Fibroblast of peridontal ligament (primary cell): ENCODE measurements around the gene ASPSCR1.

Experiments used
- DNase-seq: peaks from one replicate; pipeline ENCODE4 v3.0.0-alpha.2; 2010; ENCODE audit errors: extremely low read depth

The ASPSCR1 gene

DNA sequence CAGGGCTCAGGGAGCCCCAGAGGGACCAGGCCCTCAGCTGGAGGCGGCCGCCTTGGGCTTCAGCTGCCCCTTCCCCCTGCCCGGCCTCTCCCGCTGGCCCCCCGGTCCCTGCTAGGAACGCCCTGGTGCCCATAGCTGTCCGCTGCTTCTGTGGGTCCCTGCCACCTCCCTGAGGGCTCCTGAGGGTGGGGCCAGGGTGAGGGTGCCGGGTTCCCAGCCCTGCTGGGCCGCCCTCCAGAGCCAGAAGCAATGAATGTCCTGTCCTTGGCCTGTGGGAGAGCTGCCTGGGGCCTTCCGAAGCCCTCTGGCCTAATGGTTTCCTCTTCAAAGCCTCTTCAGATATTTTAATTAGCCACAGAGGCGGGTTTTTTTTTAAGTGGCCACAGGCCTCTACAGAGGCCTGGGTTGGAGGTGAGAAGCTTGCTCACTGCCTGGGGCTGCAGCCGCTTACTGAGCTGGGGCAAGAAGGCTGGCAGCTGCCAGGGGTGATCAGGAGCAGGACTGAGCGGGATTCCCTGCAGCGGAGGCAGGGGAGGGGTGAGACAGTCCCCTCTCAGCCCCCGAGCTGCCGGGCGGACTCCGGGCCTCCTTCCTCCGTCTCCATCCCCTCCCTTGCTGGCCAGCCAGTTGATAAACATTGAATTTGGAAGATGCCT is 35.3 kb downstream of the ASPSCR1 start:
- DNase-seq: no peak

DNA sequence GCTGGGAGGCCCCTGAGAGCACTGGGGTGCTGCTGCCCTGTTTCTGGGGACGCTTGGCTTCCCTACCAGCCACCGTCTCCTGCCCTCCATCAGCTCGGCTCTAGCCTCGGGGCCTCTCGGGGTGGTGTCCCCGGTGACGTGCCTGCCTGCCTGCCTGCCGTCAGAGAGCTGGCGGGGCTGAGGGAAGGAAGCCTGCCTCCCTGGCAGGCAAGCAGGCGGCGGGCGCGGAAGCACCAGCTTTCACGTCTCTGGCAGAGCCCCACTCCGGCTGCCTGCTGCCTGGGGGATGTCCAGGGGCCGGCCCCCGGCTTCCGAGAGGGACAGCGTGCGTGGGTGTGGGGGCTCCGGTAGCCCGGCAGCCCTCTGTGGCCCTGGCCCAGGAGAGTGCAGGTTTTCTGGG is 35.9 kb downstream of the ASPSCR1 start:
- DNase-seq: no peak

DNA sequence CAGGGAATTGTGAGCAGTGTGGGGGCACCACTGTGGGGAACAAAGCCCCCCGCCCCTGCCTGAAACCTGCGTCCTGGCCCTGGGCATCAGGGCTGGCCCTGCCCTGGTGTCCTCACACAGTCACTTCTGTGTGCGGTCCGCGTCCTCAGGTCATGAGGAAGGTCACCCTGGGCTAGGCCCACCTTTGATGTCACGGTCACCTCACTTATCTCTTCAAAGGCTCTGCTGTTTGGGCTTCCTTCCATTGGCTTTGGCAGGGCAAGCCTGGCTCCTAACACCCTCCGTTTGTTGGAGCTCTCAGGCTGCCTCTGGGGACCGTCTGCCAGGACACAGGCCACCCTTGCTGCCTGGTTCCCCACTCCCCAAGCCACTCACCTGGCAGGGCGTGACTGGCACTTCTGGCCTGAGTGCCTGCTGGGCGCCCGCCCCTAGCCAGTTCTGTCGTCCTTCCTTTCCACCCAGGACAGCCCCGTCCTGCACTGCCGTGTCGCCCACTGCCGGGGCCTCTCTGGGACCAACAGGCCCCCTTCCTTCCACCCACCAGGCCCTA is 36.4 kb downstream of the ASPSCR1 start:
- no peak for DNase-seq

DNA sequence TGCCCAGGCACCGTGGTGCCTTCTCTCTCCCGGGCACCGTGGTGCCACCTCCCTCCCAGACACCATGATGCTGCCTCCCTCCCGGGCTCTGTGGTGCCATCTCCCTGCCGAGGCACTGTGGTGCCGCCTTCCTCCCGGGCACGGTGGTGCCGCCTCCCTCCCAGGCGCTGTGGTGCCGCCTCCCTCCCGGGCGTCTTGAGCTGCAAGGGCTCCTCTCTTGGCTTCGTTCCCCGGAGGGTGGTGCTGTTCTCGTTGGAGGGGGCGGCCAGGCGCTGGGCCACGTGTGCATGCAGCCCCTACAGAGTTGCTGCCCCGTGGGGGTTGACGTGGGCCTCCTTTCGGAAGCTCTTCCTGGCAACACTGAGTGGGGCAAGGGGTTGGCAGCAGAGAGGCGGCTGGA is 37.0 kb downstream of the ASPSCR1 start:
- DNase-seq: no peak

DNA sequence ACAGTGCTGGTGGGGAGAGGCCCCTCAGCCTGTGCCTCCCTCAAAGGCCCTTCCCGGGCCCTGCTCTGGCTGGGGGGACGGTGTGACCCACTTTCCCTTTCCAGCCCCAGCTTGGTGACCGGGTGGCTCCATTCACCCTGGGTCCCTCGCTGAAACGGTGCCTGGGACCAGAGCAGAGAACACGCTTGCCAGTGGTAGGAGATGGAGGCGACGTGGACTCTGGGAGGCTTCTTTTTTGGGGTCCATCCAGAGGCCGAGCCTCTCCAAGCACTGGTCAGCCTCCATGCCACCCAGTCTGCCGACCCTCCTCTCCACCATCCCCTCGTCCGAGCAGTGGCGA is 37.5 kb downstream of the ASPSCR1 start:
- no peak for DNase-seq

DNA sequence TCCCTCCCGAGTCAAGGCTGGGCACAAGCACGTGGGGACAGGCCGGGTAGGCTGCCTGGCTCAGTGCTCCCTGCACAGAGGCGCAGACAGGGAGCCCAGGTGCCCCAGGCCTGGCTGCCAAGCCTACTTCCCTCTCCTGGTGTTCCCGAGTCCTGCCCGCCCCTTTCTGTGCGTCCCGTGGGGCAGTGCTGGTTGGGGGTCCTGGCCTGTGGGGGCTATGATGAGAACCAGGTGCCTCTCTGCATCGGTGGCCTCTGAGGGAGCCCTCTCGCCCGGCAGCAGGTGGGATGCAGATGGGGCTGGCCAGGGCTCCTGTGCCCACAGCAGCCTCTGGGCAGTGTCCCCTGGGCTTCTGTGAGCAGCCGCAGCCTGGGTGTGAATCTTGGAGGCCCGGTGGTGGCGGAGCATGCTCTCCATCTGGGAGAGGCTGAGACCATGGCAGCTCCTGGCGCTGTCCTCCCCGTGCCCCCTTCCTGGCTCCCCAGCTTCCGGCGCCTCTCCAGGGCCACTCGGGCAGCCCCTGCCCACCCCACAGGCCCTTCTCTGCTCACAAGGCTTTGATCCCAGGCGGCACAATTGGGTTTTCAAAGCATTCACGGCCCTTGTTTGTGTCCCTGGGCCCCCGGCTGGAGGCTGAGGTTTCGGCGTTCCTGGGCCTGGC is 38.0 kb downstream of the ASPSCR1 start:
- DNase-seq: no peak

DNA sequence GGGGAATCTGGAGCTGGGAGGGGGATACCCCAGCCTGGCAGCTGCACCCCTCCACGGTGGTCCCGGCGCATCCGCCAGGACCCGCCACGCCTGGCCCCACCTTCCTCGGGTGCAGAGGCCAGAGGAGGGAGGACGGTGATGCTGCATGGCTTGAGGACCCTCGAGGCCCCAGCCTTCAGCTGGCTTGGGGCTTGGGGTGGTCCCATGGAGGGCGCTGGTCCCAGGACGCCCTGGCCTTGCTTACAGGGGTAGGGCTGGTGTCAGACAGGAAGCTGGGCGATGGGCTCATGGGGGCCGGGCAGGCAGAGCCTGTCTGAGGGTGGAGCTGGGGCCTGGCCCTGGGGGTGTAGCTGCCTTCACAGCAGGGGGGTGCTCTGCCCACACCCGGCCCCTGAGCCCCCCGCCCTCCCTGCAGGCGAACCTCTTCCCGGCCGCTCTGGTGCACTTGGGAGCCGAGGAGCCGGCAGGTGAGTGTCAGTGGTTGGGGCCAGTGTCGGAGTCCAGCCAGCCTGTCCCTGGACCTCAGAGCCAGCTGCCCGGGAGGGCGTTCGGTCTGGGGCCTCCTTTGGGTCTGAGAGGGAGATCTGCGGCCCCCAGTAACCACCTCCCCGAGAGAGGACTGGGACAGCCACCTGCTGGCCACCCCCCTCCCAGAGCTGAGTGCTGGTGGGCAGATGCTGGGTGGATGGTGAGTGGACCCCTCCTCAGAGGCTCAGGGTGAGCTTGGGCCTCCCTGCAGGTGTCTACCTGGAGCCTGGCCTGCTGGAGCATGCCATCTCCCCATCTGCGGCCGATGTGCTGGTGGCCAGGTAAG is 38.8 kb downstream of the ASPSCR1 start:
- no peak for DNase-seq

DNA sequence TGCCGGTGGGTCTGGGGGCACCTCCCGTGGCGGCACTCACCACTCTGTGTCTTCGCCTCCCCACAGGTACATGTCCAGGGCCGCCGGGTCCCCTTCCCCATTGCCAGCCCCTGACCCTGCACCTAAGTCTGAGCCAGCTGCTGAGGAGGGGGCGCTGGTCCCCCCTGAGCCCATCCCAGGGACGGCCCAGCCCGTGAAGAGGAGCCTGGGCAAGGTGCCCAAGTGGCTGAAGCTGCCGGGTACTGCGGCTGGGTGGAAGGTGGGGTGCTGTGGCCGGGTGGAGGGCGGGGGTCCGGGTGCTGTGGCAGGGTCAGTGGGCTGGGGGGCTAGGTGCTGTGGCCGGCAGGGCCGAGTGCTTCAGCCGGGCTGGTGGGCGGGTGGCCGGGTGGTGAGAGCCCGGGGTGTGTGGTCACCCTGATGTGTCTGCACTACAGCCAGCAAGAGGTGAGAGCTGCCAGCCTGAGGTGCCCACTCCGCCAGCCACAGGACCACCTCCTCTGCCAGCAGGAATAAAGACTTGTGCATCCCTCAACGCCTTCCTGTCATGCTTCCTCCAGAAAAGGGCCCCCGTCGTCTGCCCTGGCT is 39.5 kb downstream of the ASPSCR1 start:
- no peak for DNase-seq

DNA sequence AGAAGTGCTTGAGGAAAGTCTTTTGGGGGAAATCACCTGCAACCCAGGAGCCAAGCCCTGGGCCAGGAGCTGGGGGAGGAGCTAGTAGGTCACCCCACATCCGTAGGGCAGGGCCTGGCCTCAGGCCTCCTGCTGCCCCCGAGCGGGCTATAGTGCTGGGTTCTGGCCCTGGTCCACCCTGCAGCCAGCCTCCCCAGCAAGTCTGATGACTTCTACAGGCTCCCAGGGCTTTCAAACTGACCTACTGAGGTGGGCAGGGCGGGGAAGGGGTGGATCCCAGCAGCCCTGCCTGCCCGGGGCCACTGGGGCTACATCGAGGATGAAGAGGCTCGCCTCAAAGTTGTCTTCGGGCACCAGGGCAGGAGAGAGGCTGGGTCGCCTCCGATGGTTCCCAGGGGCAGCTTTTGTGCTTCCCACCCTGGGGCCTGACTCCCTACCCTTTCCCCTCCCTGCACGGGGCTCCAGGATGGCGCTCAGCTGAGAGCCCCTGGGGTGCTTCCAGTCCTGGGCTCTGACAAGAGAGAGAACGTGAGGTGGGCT is 40.3 kb downstream of the ASPSCR1 start:
- DNase-seq: no peak

DNA sequence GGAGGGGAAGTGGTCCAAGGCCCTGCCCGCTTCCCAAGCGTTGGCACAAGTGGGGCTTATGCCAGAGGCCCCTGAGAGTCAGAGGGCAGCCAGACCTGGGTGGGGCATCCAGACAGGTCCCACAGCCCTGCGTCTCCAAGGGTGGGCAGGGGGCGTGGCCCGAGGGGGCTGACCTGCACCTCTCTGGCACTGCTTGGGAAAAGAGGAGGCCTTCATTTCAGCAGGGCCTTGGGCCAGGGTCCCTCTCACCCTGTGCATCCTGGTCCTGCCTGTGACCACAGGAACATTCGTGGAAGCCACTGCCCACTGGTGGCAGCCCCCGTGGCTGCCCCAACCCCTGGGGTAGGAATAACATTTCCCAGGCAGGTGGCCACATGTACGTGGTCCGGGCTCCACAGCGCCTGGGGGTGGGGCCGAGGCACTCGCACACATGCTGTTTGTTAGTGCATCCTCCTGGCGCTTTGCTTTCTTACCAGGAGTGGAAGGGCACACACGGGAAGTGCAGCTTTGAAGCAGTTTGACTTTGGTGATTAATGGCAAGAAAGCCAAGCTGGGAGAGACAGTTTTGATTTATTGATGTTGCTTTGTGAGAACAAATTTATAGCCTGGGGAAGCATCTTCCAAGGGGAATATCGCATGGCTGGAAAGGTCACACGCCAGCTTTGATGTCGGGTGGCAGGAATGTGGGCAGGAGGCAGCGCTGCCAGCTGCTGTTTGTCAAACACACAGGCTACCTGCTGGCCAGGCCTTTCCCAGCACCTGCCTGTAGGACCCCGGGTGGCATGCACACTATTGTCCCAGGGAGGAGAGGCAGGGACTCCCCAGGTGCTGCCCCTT is 40.9 kb downstream of the ASPSCR1 start:
- no peak for DNase-seq

DNA sequence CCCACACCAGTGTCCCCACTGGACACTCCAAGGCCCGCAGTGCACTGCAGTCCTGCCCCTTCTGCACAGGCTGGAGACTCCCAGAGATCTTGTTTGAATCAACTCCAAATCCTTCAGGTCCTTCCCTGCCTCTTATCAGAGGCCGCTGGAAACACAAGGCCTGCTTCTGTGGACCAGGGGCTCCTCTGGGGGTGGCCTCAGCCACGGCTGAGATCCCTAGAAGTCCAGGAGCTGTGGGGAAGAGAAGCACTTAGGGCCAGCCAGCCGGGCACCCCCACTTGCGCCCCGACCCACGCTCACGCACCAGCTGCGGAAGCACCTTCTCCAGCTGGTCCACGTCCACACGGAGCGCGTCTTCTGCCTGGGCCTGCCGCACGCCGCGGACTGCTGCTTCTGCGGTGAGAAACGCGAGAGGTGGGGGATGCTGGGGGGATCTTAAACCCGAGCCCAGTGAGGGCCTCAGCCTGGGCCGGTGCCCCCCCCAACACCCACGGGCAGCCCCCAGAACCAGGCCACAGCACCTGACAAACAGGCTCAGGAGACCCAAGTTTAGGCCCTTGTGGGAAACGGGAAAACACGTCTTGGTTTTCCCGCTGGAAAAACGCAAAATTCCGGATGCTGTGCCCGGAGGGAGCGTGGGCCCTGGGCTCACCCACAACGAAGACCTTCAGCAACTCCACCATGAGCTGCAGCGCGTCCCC is 41.7 kb downstream of the ASPSCR1 start:
- no peak for DNase-seq

DNA sequence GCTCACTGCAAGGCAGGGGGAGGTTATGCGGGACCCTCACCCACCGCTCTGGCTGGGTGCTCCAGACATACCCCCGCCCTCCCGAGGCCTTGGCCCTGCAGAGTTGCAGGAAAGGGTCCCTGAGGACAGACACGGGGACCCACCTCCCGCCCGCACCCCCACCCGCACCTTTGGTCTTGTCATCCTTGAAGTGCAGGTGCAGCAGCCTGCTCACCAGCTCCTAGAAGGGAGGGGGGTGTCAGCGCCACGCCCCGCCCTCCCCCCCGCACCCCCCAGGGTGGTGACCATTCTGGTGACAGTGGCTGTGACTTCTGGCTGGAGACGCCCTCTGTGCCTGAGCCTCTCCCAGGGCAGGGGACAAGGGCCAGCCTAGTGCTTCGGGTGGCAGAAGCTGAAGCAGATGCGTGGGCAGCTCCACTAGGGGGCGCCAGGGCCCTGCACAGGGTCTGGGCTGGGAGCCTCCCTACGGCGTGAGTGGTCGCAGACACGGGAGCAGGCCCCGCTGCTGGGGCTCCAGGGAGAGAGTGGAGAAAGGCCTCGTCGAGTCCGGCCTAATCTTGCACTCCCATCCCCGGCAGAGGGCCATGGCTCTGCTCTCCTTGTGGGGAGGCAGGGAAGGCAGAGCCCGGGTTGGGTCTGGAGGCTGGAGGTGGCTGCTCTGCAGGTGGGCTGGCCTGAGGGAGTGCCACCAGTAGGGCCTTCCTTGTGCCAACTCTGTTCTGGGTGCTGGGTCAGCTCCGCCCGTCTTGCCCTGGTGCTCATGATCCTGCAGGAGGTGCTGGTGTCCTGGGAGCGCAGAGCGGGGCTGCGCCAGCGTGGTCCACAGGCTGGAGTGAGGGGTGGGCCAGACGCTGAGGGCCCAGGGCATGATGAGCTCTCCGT is 42.5 kb downstream of the ASPSCR1 start:
- DNase-seq: no peak

DNA sequence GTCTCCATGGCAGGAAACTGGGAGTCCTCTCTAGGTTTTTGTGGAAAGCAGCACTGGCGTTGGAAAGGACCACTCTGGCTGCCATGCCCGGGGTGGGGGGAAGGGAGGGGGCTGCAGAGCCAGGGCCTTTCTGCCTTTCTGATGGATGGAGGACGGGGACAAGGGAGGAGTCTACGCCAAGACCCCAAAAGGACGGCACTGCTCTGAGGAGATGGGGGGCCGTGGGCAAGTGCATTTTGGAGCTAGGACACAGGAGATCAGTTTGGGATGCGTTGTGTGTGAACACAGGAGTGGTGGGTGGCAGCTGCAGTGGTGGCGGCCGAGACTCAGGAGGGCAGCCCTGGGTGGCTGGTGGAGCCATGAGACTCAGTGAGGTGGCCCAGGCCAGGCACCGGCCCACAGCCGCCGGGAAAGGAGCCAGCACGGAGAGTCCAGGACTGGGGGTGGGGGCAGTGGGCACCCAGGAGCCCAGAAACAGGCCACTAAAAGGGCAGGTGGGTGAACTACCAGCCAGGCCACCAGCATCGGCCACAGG is 43.2 kb downstream of the ASPSCR1 start:
- no peak for DNase-seq

DNA sequence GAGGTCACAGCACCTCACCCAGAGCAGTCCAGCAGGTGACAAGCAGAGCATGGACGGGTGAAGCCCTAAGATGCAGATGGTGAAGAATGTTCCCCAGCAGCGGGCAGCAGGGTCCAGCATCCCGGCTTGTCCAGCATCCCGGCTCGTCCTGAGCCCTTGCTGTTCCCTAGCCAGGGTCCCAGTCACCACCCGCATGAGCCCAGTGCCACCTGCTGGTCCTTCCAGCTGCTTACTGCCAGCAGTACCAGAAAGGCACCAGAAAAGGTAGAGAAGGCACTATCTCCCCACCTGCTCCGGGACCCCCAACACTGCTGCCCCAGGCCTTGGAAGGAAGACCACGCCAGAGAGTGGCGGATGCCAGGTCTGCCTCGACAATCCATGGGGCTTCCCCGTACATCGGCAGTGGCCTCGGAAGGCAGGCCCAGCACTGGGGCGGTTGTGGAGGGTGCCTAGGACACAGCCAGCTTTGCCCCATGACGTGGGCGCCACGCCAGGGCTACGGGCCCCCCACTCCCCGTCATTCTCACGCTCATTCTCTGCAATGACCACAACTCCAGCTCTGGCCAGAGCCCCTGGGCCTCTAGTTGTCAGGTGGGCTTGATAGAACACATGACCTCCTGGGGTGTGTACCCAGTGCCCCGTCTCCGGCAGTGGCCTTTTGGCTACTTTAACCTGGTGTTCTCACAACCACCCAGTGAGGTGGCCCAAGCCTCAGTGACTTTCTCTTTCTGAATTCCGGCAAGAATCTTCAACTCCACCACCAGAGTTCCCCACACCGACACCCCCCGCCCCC is 43.9 kb downstream of the ASPSCR1 start:
- DNase-seq: peak; percentile 75

DNA sequence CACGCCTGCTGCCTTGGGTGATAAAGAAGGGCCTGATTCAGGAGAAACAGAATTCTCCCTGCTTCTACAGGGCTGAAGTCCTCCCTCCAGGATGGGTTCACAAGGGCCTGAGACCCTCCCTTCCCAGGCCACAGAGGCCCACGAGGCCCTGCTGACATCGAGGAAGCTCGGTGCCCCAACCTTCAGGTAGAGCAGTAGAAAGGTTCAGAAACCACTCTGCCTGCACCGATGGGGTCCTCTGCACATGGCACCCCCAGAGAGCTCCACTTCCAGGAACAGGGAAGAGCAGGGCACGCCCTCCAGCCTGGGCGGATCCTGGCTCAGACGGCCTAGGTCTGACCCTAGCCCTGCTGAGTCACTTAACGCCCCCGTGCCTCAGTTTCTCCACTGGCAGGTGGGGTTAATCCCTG is 44.5 kb downstream of the ASPSCR1 start:
- DNase-seq: no peak

DNA sequence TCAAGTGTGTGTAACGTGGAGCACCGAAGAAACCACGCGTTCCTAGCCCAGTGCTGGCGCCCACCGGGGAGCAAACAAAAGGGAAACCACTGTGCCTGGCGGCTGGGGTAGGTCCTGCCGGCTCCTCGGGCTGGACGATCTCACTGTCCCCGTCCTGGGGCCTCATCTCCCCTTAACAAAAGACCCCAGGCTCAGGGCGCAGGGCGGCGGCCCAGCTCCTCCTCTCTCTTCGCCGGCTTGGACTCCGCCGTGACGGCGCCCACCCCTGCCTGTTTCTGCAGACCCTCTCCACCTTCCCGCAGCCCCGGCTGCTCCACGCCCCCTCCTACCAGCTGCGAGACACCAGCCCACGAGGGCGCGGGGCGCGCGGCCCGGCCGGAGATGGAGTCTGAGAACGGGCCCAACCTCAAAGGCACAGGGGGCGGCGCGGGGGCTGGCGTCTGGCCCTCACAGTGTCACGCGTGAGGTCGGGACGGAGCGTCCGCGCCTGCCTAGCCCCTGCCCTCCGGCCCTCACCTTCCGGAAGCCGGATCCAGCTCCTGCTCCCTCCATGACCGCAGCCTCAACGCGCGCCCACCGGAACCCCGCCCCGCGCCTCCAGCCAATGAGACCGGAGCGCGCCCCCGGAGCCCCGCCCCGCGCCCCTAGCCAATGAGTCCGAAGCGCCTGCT is 45.0 kb downstream of the ASPSCR1 start, which contains the start of gene CENPX:
Gene CENPX, minus strand, starts transcription at position 569 of the 671 bp plus-strand sequence. Its CDS starts 17 bp downstream, at position 552.
- no peak for DNase-seq

DNA sequence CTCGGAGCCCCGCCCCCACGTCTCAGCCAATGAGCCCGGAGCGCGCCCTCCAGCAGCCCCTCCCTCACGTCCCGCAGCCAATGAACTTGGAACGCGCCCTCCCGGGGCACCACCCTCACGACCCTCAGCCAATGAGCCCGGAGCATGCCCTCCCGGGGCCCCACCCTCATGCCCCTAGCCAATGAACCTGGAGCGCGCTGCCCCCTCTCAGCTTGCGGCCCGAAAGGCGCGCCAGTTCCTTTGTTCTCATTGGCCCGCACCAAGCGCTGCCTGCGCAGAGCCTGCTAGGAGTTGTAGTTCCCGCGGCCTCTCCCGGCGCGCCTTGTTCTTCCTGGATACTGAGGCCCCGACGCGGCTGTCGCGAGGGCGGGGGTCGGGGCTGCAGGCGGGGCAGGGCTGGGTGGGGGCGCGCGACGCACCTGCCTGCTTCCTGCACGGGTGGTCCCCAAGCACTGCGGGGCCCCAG is 45.6 kb downstream of the ASPSCR1 start, which contains the start of gene LRRC45:
Gene LRRC45, plus strand, starts transcription at position 325 of the 466 bp plus-strand sequence. CDS start 339 bp downstream, outside the sequence.
- DNase-seq: peak; percentile 98
